Smooth muscle cell (in vitro differentiated cells): ENCODE data around the gene RBP2. TPM values are rescaled to one million over a fixed set of nuclear protein-coding genes. Genes with fewer than 3 reads are reported as not detected.
"Not testable (repeated sequence)": the region's sequence is repeated elsewhere in the genome, so short reads cannot be mapped to it uniquely, and the experiment has no call there.

Experiments
- DNase-seq: peaks from one replicate; lab custom pipeline; 2025; ENCODE audit not compliant: unreplicated experiment; lab: John Stamatoyannopoulos, UW
- H2AFZ ChIP-seq: fragments of 200-600 bp; sonication (generic); 2 replicates; pipeline ENCODE4 v1.6.0; 2016; ENCODE audit warnings: antibody characterized with exemption, low read depth, mild to moderate bottlenecking
- H3F3A ChIP-seq: fragments of 200-600 bp; sonication (generic); 2 replicates; pipeline ENCODE4 v1.6.0; 2017; ENCODE audit warnings: antibody characterized with exemption, low read depth
- H3K27ac ChIP-seq: fragments of 200-600 bp; sonication (generic); 2 replicates; pipeline ENCODE4 v1.5.1; 2016; ENCODE audit warnings: low read depth, mild to moderate bottlenecking
- H3K27me3 ChIP-seq: fragments of 200-600 bp; sonication (generic); 2 replicates; pipeline ENCODE4 v1.6.1; 2016; ENCODE audit warnings: low read depth, mild to moderate bottlenecking
- H3K36me3 ChIP-seq: fragments of 200-600 bp; sonication (generic); 2 replicates; pipeline ENCODE4 v1.5.1; 2016; ENCODE audit warnings: low read depth
- H3K4me1 ChIP-seq: fragments of 200-600 bp; sonication (generic); 2 replicates; pipeline ENCODE4 v1.5.1; 2016; ENCODE audit warnings: low read depth
- H3K4me2 ChIP-seq: fragments of 200-600 bp; sonication (generic); 2 replicates; pipeline ENCODE4 v1.6.0; 2016; ENCODE audit warnings: mild to moderate bottlenecking
- H3K4me3 ChIP-seq: fragments of 200-600 bp; sonication (generic); 2 replicates; pipeline ENCODE4 v1.5.1; 2016; ENCODE audit warnings: mild to moderate bottlenecking
- H3K79me2 ChIP-seq: fragments of 200-600 bp; sonication (generic); 2 replicates; pipeline ENCODE4 v1.6.0; 2016; ENCODE audit warnings: low read depth, mild to moderate bottlenecking
- H3K9ac ChIP-seq: fragments of 200-600 bp; sonication (generic); 2 replicates; pipeline ENCODE4 v1.6.0; 2016; ENCODE audit warnings: low read depth
- H3K9me3 ChIP-seq: fragments of 200-600 bp; sonication (generic); replicated peaks from 2 replicates; pipeline ENCODE4 v1.5.1; 2016; ENCODE audit warnings: low read depth
- H4K20me1 ChIP-seq: fragments of 200-600 bp; sonication (generic); 2 replicates; pipeline ENCODE4 v1.6.0; 2016; ENCODE audit warnings: low read depth
- WGBS: methylation state at CpG from one replicate; pipeline ENCODE4 v1.1.7; 2016; ENCODE audit warnings: low lambda C conversion rate; 5-methylcytosine and 5-hydroxymethylcytosine counted together
- polyA plus RNA-seq: library from polyadenylated mRNA; unstranded; fragments of >200 nt; fragmentation: Nextera tagmentation; extraction: Ambion mirVana; gene quantifications from 2 replicates; pipeline ENCODE4 v1.2.1, GENCODE V29; 2016
- total RNA-seq: library from RNA; depleted of rRNA; stranded (reverse); fragments of >200 nt; gene quantifications from 2 replicates; pipeline ENCODE4 v1.2.3, GENCODE V29; 2014
- TF ChIP-seq, protein P1 (sequence below): fragments of 200-600 bp; sonication (generic); IDR thresholded peaks from 2 replicates; pipeline ENCODE4 v1.5.1; 2017; ENCODE audit warnings: borderline replicate concordance, mild to moderate bottlenecking, antibody characterized with exemption; ENCODE audit not compliant: insufficient read depth, poor library complexity, severe bottlenecking

The RBP2 gene
- total and polyA plus RNA-seq, 2 experiments from 2014 or later, result not detected

DNA sequence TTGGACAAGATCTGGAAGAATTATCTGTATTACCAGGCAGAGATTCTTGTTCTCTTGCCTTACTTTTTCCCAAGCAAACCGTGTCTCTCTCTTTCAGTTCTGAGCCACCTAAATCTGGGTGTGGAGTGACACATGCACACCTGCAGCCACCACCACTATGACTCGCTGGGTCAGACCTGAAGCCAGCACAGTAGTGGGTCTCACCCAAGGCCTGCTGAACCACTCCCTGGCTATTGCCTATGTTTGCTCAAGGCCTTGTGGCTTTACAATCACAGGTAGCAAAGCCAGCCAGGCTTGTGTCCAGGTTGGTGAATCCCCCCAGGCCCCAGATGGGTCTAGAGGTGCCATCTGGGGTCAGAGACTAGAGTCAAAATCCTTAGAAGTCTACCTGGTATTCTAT is 58.2 kb downstream of the RBP2 start:
- H3K9ac ChIP-seq, result no peak overlapping the region
- no peak overlapping the region for H3K4me3 ChIP-seq
- DNase-seq, result no peak
- no peaks in the 10 kb centered on the region for H3F3A ChIP-seq
- H2AFZ ChIP-seq, result no peak overlapping the region
- H3K27ac ChIP-seq, result no peak overlapping the region
- peaks cover 3% of the 10 kb centered on the region for H3K9me3 ChIP-seq
- H4K20me1 ChIP-seq, result peaks cover 14% of the 10 kb centered on the region
- no peaks in the 10 kb centered on the region for H3K27me3 ChIP-seq
- no peaks in the 10 kb centered on the region for H3K36me3 ChIP-seq
- H3K79me2 ChIP-seq, result peaks cover 6% of the 10 kb centered on the region
- H3K4me1 ChIP-seq, result no peaks in the 10 kb centered on the region
- WGBS, result 93% methylated on average over 2 of the region's 2 CpGs
- no peak overlapping the region for H3K4me2 ChIP-seq
- TF ChIP-seq, protein P1, sequence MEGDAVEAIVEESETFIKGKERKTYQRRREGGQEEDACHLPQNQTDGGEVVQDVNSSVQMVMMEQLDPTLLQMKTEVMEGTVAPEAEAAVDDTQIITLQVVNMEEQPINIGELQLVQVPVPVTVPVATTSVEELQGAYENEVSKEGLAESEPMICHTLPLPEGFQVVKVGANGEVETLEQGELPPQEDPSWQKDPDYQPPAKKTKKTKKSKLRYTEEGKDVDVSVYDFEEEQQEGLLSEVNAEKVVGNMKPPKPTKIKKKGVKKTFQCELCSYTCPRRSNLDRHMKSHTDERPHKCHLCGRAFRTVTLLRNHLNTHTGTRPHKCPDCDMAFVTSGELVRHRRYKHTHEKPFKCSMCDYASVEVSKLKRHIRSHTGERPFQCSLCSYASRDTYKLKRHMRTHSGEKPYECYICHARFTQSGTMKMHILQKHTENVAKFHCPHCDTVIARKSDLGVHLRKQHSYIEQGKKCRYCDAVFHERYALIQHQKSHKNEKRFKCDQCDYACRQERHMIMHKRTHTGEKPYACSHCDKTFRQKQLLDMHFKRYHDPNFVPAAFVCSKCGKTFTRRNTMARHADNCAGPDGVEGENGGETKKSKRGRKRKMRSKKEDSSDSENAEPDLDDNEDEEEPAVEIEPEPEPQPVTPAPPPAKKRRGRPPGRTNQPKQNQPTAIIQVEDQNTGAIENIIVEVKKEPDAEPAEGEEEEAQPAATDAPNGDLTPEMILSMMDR, result no peak

DNA sequence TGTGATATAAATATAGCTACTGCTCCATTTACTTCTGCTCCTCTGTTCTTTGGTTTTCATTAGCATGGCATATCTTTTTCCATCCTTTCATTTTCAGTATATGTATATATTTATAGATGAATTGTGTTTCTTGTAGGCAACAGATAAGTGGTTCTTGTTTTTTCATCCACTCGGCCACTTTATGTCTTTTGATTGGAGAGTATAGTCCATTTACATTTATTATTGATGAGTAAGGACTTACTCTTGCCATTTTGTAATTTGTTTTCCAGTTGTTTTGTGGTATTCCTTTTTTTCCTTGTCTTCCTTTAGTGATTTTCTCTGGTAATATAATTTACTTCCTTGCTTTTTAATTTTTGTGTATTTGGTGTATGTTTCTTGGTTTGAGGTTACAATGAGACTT is 60.0 kb downstream of the RBP2 start:
- H3K79me2 ChIP-seq, result peaks cover 10% of the 10 kb centered on the region
- H3K9me3 ChIP-seq, result peaks cover 7% of the 10 kb centered on the region
- WGBS, result 87% methylated on average over 1 of the region's 1 CpG
- no peaks in the 10 kb centered on the region for H3F3A ChIP-seq
- no peak overlapping the region for H3K4me2 ChIP-seq
- H3K4me1 ChIP-seq, result no peaks in the 10 kb centered on the region
- H4K20me1 ChIP-seq, result peaks cover 5% of the 10 kb centered on the region
- no peaks in the 10 kb centered on the region for H3K27me3 ChIP-seq
- TF ChIP-seq, protein P1, result no peak
- no peak overlapping the region for H3K9ac ChIP-seq
- DNase-seq, result no peak
- no peak overlapping the region for H3K27ac ChIP-seq
- no peak overlapping the region for H3K4me3 ChIP-seq
- H3K36me3 ChIP-seq, result no peaks in the 10 kb centered on the region
- no peak overlapping the region for H2AFZ ChIP-seq

DNA sequence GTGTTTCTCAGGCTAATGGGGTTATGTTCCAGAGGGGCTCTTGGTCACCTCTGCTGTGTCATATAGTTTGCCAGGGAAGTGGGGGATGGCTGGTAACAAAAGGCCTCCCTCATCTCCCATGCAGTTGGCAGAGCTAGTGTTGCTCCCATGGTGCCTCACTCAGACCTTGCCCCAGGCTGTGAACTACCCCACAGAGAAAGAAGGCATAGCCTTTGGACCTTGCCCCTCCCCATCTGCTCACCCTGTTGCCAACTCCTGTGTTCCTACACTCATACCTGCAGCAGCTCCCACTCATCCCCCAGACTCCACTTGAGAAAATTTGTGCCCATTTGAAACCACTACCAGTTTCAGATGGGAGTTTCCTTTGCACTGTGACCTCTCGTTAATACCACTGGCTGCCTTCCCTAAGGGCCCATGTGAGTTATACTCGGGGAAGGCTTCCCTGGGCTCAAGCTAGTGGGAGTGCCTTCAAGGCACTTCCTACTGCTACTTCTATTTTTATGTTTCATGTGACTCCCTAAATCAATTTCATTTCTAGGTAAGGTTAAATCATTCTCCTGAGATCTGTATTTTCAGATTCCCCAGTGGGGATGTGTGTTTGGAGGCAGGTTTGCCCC is 61.6 kb downstream of the RBP2 start:
- Histone ChIP-seq H4K20me1 (peaks cover 5% of the 10 kb centered on the region), H3F3A (no peaks in the 10 kb centered on the region), H3K9ac (no peak overlapping the region), H3K4me2 (no peak overlapping the region), H3K4me1 (no peaks in the 10 kb centered on the region), H3K9me3 (peaks cover 7% of the 10 kb centered on the region), H3K27me3 (no peaks in the 10 kb centered on the region), H3K79me2 (peaks cover 10% of the 10 kb centered on the region), H3K36me3 (no peaks in the 10 kb centered on the region), H3K4me3 (no peak overlapping the region), H3K27ac (no peak overlapping the region), H2AFZ (no peak overlapping the region)
- DNase-seq, result no peak
- WGBS, result 64% methylated on average over 2 of the region's 2 CpGs
- TF ChIP-seq, protein P1, result no peak

DNA sequence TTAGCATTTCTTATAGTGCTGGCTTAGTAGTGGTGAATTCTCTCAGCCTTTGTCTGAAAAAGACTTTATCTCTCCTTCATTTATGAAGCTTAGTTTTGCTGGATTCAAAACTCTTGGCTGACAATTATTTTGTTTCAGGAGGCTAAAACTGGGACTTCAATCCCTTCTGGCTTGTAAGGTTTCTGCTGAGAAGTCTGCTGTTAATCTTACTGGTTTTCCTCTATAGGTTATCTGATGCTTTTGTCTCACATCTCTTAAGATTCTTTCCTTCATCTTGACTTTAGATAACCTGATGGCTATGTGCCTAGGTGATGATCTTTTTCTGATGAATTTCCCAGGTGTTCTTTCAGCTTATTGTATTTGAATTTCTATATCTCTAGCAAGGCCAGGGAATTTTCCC is 63.4 kb downstream of the RBP2 start:
- Histone ChIP-seq H3K9me3 (peaks cover 11% of the 10 kb centered on the region), H3K79me2 (peaks cover 10% of the 10 kb centered on the region)
- not testable (repeated sequence) for DNase-seq, H3K36me3 ChIP-seq, H2AFZ ChIP-seq, H3K27me3 ChIP-seq, H3K27ac ChIP-seq, H4K20me1 ChIP-seq, H3K4me2 ChIP-seq, H3F3A ChIP-seq, H3K9ac ChIP-seq, H3K4me3 ChIP-seq, H3K4me1 ChIP-seq

Other genes starting within 250 kb of the RBP2 start
- 96.0 and 97.2 TPM in 2 replicates for gene MRPS22, start 132.5 kb downstream of the RBP2 start, total RNA-seq
- gene MRPS22, start 132.5 kb downstream of the RBP2 start, polyA plus RNA-seq, result 70.5 and 90.6 TPM in 2 replicates
- 157 and 259 TPM in 2 replicates for gene COPB2, start 86.9 kb downstream of the RBP2 start, total RNA-seq
- 173 and 194 TPM in 2 replicates for gene COPB2, start 86.9 kb downstream of the RBP2 start, polyA plus RNA-seq
- 3.7 and 16.6 TPM in 2 replicates for gene RBP1, start 63.2 kb upstream of the RBP2 start, total RNA-seq
- 30.2 and 35.0 TPM in 2 replicates for gene RBP1, start 63.2 kb upstream of the RBP2 start, polyA plus RNA-seq
- 0.18 and 0.31 TPM in 2 replicates for gene NMNAT3, start 201.5 kb upstream of the RBP2 start, total RNA-seq
- 0.53 and 0.65 TPM in 2 replicates for gene NMNAT3, start 201.5 kb upstream of the RBP2 start, polyA plus RNA-seq